GM21528 (cell line): ENCODE data around the gene RAP1A.
"Not testable (repeated sequence)": the region's sequence is repeated elsewhere in the genome, so short reads cannot be mapped to it uniquely, and the experiment has no call there.

Source experiments
- ATAC-seq: cut with Tn5 transposase; IDR thresholded peaks from one replicate; pipeline ENCODE4 v1.9.1; 2021; ENCODE audit warnings: mild to moderate bottlenecking, moderate library complexity; ENCODE audit not compliant: unreplicated experiment, low FRiP score

Gene RAP1A

GRCh38 chr1:111734426-111734825, 114.8 kb downstream of the RAP1A start:
- no peak for ATAC-seq

GRCh38 chr1:111734856-111735255, 115.3 kb downstream of the RAP1A start:
- ATAC-seq, result no peak

GRCh38 chr1:111735321-111735720, 115.7 kb downstream of the RAP1A start:
- ATAC-seq, result no peak

GRCh38 chr1:111735858-111736544, 116.4 kb downstream of the RAP1A start:
- ATAC-seq, result no peak

- no peak for ATAC-seq
These were observed 117.1 kb downstream of the RAP1A start for GRCh38 chr1:111736548-111737215.

GRCh38 chr1:111737216-111738132, 117.9 kb downstream of the RAP1A start:
- ATAC-seq, result no peak

GRCh38 chr1:111738133-111738435, 118.5 kb downstream of the RAP1A start:
- no peak for ATAC-seq

GRCh38 chr1:111738436-111739193, 119.0 kb downstream of the RAP1A start:
- peak; percentile 59 for ATAC-seq

- ATAC-seq, result peak; percentile 83
These were observed 119.8 kb downstream of the RAP1A start, which contains the start of gene INKA2 for GRCh38 chr1:111739194-111739924. TSS of gene INKA2 (minus strand) at chr1:111739395. CDS start at chr1:111739242, 153 bp downstream.

GRCh38 chr1:111739925-111740765, 120.6 kb downstream of the RAP1A start:
- no peak for ATAC-seq

- ATAC-seq, result not testable (repeated sequence)
These were observed 122.7 kb downstream of the RAP1A start for GRCh38 chr1:111742292-111742691.

GRCh38 chr1:111742938-111743549, 123.5 kb downstream of the RAP1A start:
- ATAC-seq, result no peak

- no peak for ATAC-seq
These were observed 124.1 kb downstream of the RAP1A start for GRCh38 chr1:111743679-111744101.

GRCh38 chr1:111745675-111746613, 126.4 kb downstream of the RAP1A start:
- ATAC-seq, result no peak

GRCh38 chr1:111746614-111746999, 127.0 kb downstream of the RAP1A start:
- no peak for ATAC-seq

GRCh38 chr1:111747282-111747734, 127.7 kb downstream of the RAP1A start:
- ATAC-seq, result no peak

GRCh38 chr1:111747947-111748346, 128.4 kb downstream of the RAP1A start:
- ATAC-seq, result no peak
